D721Med (cell line): ENCODE measurements around the gene GRAMD2B.

Experiments
- DNase-seq: peaks from one replicate; pipeline ENCODE4 v3.0.0; 2011; ENCODE audit warnings: low spot score; ENCODE audit not compliant: insufficient read length
- FAIRE-seq: peaks from 2 replicates; lab custom pipeline; 2011; peaks lifted over from hg19 to GRCh38; lab: Jason Lieb, UNC
- TF ChIP-seq, protein P1 (sequence below): IDR thresholded peaks from 2 replicates; pipeline ENCODE4 v1.5.1; 2012; ENCODE audit warnings: mild to moderate bottlenecking, control low read depth; ENCODE audit not compliant: insufficient read depth; ENCODE audit errors: missing control alignments

GRAMD2B gene

DNA sequence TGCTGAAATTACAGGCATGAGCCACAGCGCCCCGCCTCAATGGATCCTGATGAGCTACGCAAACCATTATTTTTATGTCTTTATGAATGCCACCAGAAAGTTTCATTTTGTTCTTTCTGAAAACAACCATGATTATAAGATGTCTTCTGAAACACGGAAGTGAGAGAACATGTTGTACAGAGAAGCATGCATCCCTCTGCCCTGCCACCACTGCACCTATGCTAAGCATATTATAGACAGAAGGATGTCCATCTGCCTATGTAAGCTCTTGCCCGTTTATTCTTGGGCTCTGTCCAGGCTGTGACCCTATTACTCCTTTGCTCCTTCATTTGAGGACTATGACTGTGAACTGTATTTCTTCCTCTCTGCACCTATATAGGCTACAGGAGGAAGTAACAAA lies 74.3 kb downstream of the GRAMD2B start:
- FAIRE-seq: no peak

DNA sequence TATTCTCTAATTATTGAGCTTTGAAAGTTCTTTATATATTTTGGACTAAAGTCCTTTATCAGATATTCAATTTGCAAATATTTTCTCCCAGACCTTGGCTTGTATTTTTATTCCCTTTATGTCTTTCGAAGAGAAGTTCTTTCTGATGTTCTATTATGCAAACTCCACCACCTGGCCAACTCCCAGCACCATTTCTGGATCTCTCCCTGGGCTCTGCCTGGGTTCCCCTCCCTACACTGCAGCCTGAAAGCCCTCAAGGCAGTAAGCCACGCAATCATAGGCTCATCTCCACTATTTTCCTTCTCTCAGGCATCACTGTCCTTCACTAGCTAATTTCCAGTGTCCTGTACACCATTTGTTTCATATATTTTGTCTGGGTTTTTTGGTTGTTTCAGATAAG lies 76.1 kb downstream of the GRAMD2B start:
- FAIRE-seq: no peak
- DNase-seq: no peak
- TF ChIP-seq, protein P1, sequence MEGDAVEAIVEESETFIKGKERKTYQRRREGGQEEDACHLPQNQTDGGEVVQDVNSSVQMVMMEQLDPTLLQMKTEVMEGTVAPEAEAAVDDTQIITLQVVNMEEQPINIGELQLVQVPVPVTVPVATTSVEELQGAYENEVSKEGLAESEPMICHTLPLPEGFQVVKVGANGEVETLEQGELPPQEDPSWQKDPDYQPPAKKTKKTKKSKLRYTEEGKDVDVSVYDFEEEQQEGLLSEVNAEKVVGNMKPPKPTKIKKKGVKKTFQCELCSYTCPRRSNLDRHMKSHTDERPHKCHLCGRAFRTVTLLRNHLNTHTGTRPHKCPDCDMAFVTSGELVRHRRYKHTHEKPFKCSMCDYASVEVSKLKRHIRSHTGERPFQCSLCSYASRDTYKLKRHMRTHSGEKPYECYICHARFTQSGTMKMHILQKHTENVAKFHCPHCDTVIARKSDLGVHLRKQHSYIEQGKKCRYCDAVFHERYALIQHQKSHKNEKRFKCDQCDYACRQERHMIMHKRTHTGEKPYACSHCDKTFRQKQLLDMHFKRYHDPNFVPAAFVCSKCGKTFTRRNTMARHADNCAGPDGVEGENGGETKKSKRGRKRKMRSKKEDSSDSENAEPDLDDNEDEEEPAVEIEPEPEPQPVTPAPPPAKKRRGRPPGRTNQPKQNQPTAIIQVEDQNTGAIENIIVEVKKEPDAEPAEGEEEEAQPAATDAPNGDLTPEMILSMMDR: no peak

More for the DNA sequence above, 74.3 kb downstream of the GRAMD2B start:
- DNase-seq: no peak
- TF ChIP-seq, protein P1: no peak

DNA sequence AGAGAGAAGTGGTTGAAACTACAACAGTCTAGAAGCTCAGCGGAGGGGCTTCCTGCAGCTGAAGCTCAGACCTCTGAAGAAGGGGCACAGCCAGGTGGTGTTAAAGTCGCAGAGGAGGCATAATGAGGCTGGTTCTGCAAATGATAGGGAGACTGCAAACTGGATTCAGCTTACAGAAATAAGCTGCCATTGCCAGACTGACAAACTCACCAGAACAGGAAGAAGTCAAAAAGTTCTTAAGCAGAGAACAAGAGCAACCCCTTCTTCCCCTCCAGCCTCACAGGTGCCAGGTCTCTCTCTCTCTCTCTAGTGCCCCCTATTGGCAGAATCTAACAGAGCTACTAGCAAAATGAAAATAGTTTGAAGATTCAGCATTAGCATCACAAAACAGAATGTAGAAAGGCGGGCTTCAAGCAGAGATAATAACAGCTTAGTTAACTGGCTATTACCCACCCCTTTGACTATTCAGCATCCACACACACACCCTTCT lies 76.7 kb downstream of the GRAMD2B start:
- TF ChIP-seq, protein P1: peak; percentile 42
- FAIRE-seq (no peak), DNase-seq (no peak)

DNA sequence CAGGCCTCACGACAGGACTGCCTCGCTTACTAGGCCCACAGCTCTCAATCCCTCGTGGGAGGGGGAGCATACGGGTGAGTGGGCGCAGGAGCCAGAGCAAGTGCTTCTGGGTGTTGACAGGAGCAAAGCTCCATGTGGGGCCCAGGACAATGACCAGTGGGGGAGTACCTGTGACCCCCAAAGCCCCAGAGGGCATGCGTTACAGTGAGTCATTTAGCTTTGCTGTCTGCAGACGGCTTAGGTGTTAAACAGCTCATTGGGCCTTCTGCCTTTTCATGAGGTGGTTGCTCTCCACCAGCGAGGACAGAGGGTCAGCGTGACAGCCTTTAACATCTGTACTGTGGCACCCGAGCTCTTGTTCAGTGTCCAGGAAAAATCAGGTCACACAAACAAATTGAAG lies 78.2 kb downstream of the GRAMD2B start:
- FAIRE-seq (no peak), DNase-seq (no peak)

DNA sequence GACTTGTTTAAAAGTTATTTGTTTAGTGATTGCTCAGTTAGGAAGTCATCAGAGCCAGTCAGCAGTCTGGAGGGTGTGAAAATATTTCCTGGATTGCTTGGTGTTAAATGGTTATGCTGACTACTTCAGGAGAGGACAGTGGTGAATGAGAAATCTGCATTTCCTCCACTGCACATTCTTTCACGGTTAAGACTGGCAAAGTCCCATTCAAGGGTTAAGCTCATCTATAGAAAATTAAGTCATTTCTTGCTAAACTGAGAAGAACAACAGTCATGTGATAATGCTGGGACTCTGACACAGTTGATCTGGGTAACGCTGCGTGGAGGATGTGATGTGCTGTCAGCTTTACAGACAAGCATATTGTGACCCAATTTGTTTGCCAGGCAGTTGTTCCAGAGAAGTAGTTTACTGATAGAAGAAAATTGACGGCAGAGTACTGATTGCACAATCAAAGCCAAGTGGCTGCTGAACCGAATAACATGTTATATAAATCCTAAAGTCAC lies 80.4 kb downstream of the GRAMD2B start:
- FAIRE-seq (peak; percentile 32), DNase-seq (no peak)
- TF ChIP-seq, protein P1: no peak

More for the DNA sequence above, 78.2 kb downstream of the GRAMD2B start:
- TF ChIP-seq, protein P1: no peak

DNA sequence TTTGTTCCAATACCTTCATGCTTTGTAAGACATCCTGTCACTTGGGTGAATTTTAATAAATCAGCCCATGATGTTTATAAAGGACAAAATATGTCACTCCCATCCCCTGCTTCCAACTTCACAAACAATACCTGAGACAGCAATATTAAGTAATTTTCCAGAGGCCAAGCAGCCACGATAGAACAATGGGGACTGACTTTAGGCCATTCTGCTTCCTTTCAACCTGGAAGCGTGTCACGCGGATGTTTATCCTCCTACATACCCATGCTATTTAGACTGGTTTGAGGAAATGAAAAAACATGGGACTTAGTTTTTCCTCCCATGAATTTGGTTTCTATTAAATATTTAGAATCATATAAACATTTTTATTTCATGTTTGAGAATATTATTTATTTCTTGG lies 82.9 kb downstream of the GRAMD2B start:
- FAIRE-seq: no peak
- TF ChIP-seq, protein P1: no peak

DNA sequence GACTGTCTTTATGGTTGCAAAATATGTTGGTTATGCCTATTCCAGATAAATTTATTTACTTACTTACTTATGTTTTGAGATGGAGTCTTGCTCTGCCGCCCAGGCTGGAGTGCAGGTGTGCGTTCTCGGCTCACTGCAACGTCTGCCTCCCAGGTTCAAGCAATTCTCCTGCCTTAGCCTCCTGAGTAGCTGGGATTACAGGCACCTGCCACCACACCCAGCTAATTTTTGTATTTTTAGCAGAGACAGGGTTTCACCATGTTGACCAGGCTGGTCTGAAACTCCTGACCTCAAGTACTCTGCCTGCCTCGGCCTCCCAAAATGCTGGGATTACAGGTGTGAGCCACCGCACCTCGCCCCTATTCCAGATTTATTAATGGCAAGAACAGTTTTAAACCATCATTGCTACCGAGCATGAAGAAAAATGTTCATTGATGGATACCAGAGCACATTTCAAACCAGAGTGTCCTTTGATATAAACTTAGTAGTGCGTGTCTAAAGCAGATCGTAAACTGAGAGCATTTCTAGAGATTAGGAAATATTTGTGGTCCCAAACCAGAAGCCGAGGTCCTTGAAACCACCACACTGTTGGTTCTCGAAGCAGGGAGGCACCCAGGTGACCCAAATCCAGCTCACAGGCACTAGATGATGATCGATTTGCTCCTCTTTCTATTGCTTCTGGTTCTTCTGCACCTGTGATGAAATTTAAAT lies 85.2 kb downstream of the GRAMD2B start:
- DNase-seq (no peak), FAIRE-seq (no peak)
- TF ChIP-seq, protein P1: no peak

More for the DNA sequence above, 82.9 kb downstream of the GRAMD2B start:
- no peak for DNase-seq
